GM20000 (cell line): ENCODE results near the gene LGSN.
"Not testable (repeated sequence)": the region's sequence is repeated elsewhere in the genome, so short reads cannot be mapped to it uniquely, and the experiment has no call there.

Experiments used
- DNase-seq: peaks from one replicate; pipeline ENCODE4 v3.0.0; 2012; ENCODE audit warnings: low spot score
- CTCF ChIP-seq: IDR thresholded peaks from 2 replicates; pipeline ENCODE4 v1.5.1; 2012; ENCODE audit warnings: mild to moderate bottlenecking, control low read depth; ENCODE audit errors: extremely low read depth, missing control alignments

LGSN gene

GRCh38 chr6:63236398-63236817, 83.4 kb downstream of the LGSN start:
- no peak for TF ChIP-seq CTCF
- no peak for DNase-seq

DNA sequence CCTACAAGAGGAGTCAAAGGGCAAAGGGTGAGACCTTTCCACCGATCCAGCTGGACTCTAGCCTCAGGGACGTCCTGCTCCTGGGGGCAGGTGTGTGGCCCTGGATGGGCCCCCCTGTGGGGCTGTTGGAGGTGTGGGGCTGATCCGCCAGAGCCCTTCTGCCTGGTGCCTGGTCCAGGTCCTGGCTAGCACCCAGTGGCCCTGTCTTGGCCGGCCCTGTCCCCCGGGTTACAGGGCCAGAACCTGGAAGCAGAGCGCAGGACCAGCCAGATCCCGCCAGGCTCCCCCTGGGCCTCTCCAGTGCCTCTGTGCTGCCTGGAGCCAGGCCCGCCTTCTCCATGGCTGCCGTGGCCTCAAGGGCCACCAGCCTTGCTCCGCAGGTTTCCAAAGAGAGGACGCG, 89.3 kb downstream of the LGSN start:
- not testable (repeated sequence) for DNase-seq

DNA sequence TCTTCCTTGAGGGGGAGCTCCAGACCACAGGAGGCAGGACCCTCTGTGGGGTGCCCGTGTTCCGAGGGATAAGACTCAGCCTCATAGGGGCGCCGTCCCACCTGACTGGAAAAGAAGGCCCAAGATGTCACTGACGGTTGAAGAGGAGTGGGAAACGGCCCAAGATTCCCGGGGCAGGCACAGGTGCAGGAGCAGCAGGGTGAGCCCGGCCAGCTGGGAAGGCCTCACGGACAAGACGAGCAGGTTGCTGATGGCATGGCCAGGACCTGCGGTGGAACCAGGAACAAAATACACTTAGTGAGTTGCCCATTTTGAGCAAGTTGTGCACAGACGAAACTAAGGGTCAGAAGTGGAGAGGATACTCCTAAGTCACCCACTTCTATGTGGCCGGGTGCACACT, 89.8 kb downstream of the LGSN start:
- DNase-seq, result not testable (repeated sequence)

- not testable (repeated sequence) for DNase-seq
These were observed 91.6 kb downstream of the LGSN start for GRCh38 chr6:63227928-63228894.

- not testable (repeated sequence) for DNase-seq
These were observed 93.8 kb downstream of the LGSN start for GRCh38 chr6:63225987-63226386.
